ENCODE data around the gene GPSM1. TPM values are rescaled to one million over a fixed set of nuclear protein-coding genes. Genes with fewer than 3 reads are reported as not detected.

Gene GPSM1
- total RNA-seq, 1 experiment from 2014 or later = 24.7 TPM

DNA sequence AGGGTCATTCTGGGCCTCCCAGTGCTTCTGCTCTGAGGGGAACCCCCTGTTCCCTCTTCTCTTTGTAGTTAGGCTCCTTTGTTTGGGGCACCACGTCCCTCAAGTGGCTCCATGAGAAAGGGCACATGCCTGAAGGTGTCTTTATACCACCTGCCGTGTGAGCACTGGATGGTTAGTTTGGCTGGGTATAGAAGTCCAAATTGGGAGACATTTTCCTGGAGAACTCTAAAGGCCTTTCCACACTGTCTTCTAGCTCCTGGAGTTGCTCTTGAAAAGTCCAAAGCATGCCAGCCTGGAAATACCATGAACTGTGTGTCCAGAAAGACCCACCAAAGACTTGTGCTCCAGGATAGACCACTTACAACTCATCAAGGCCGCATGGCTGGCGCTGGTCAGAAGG, 12.4 kb upstream of the GPSM1 start:
- H3K56ac ChIP-seq (ENCODE audit: insufficient read length, low read depth, low read length) = no peak overlapping the region
- H4K91ac ChIP-seq (ENCODE audit: insufficient read length, low read depth, low read length) = no peak overlapping the region
- H3K27me3 ChIP-seq (ENCODE audit: insufficient read depth, low read length) = no peaks in the 10 kb centered on the region
- no peak overlapping the region for H3K9ac ChIP-seq (ENCODE audit: extremely low read depth, insufficient read length, low read length)
- no peak overlapping the region for H3K14ac ChIP-seq (ENCODE audit: insufficient read depth, low read length)
- H2BK15ac ChIP-seq (ENCODE audit: low read depth, low read length) = no peak overlapping the region
- H4K5ac ChIP-seq (ENCODE audit: insufficient read length, low read depth, low read length) = no peak overlapping the region
- no peak overlapping the region for H3K18ac ChIP-seq (ENCODE audit: insufficient read length, low read depth, low read length)
- no peak overlapping the region for H3K23ac ChIP-seq (ENCODE audit: insufficient read length, low read depth, low read length)
- no peak overlapping the region for H3K27ac ChIP-seq (ENCODE audit: insufficient read length, low read depth, low read length)
- no peak overlapping the region for H2AFZ ChIP-seq (ENCODE audit: low read length)
- H4K8ac ChIP-seq (replicated peaks; ENCODE audit: insufficient read length, low read depth, low read length) = no peak overlapping the region
- H3K4me1 ChIP-seq (ENCODE audit: insufficient read depth, low read length) = no peaks in the 10 kb centered on the region
- H3K4me3 Mint-ChIP-seq = no peak overlapping the region
- no peak overlapping the region for H3T11ph ChIP-seq (ENCODE audit: low read length)
- H3K79me2 ChIP-seq (ENCODE audit: insufficient read depth, low read length) = no peaks in the 10 kb centered on the region
- no peaks in the 10 kb centered on the region for H3K23me2 ChIP-seq (ENCODE audit: insufficient read length, low read depth, low read length, poor library complexity, severe bottlenecking)
- TF ChIP-seq, protein P1, sequence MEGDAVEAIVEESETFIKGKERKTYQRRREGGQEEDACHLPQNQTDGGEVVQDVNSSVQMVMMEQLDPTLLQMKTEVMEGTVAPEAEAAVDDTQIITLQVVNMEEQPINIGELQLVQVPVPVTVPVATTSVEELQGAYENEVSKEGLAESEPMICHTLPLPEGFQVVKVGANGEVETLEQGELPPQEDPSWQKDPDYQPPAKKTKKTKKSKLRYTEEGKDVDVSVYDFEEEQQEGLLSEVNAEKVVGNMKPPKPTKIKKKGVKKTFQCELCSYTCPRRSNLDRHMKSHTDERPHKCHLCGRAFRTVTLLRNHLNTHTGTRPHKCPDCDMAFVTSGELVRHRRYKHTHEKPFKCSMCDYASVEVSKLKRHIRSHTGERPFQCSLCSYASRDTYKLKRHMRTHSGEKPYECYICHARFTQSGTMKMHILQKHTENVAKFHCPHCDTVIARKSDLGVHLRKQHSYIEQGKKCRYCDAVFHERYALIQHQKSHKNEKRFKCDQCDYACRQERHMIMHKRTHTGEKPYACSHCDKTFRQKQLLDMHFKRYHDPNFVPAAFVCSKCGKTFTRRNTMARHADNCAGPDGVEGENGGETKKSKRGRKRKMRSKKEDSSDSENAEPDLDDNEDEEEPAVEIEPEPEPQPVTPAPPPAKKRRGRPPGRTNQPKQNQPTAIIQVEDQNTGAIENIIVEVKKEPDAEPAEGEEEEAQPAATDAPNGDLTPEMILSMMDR (conservative IDR thresholded peaks at IDR 0.05) = no peak
- no peak overlapping the region for H2BK12ac ChIP-seq (ENCODE audit: insufficient read length, low read depth, low read length)
- no peak overlapping the region for H3K4ac ChIP-seq (ENCODE audit: low read depth, low read length)
- H2BK5ac ChIP-seq (ENCODE audit: insufficient read length, low read length) = no peak overlapping the region
- H3K9me3 Mint-ChIP-seq = peaks cover 14 to 17% of the 10 kb centered on the region in 2 experiments
- H4K20me1 ChIP-seq (ENCODE audit: control insufficient read depth, insufficient read depth, insufficient read length) = no peaks in the 10 kb centered on the region
- H3K4me1 Mint-ChIP-seq = no peaks in the 10 kb centered on the region
- DNase-seq = no peak
- no peak overlapping the region for H2BK20ac ChIP-seq (ENCODE audit: low read depth, low read length, poor library complexity, severe bottlenecking)
- WGBS (ENCODE audit: extremely low coverage, insufficient read length, low lambda C conversion rate) = no CpG with 5 or more reads among the region's 4 CpGs
- no peaks in the 10 kb centered on the region for H3K9me3 ChIP-seq (ENCODE audit: control insufficient read depth, low read depth, low read length)
- no peaks in the 10 kb centered on the region for H3K79me1 ChIP-seq (ENCODE audit: insufficient read depth, low read depth, low read length, poor library complexity, severe bottlenecking)
- H3K27me3 Mint-ChIP-seq (ENCODE audit: low read depth) = peaks cover 5% of the 10 kb centered on the region; the same call in 1 of the 2 replicates
- H2BK120ac ChIP-seq (ENCODE audit: low read depth, low read length, poor library complexity, severe bottlenecking) = no peak overlapping the region
- no peak overlapping the region for H3K27ac Mint-ChIP-seq
- no peak overlapping the region for H3K4me2 ChIP-seq (ENCODE audit: insufficient read depth, insufficient read length, low read length)
- peaks cover 6 to 19% (median 7%) of the 10 kb centered on the region in 3 experiments; a peak in 6 of 7 replicates for H3K36me3 Mint-ChIP-seq (ENCODE audit: insufficient read depth in 1 of 3, low read depth in 3 of 3)
- no peak overlapping the region for H2AK5ac ChIP-seq (ENCODE audit: insufficient read length, low read length)
